HG02623 (cell line): ENCODE results near the gene REL.
"Not testable (repeated sequence)": the region's sequence is repeated elsewhere in the genome, so short reads cannot be mapped to it uniquely, and the experiment has no call there.

Source experiments
- ATAC-seq: cut with Tn5 transposase; IDR thresholded peaks from one replicate; pipeline ENCODE4 v1.9.1; 2021; ENCODE audit warnings: moderate library complexity; ENCODE audit not compliant: unreplicated experiment

Gene REL

DNA sequence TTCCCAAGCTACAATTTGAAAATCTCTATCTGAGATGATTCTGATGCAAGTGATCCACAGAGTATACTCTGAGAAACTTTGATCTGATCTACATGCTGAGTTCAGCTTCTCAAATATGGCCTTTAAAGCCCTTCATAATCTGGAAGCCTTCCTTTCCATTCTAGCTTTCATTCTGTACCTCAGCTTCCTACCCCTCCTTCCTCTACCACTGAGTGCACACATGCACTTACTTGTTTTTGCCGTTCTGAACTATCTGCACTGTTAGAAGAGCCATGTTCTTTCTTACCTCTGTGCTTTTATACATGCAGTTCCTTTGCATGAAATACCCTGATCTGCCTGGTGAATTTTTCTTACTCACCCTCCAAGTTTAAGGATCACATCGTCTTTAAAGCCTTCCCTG, 25.0 kb downstream of the REL start:
- no peak for ATAC-seq

GRCh38 chr2:60907329-60907728, 26.0 kb downstream of the REL start:
- no peak for ATAC-seq

DNA sequence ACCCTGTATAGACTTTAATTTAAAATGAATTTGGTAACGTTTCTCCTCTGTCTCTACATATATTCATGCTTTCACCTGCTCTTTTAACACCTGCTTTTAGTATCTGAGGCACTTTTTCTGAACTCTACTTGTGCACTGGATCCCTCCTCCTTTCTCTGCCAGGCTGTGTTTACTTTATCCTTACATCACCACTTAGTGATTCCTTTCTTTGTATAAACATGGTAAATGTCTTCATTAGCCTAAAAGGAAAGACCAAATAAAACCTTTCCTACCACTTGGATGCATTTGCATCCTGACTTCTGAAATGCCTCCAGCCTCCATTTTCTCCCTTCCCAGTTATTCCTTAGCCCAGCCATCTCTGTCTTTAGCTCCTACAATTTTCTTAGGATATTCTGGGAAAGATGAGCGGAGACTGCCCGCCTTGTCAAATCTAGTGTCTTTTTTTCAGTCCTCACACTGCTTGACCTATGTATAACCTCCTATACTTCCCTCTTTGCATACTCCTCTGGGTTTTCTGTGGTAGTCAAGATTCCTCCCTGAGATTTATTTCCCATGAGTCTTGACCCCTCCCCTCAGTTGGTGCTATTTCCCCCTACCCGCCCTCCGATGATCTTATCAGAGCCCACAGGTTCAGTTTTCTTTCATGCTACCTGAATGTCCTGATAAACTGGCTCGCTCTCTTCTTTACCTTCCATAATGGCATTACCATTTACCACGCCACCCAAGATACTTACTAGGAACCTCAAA, 44.8 kb downstream of the REL start:
- no peak for ATAC-seq

GRCh38 chr2:60926741-60927552, 45.6 kb downstream of the REL start:
- no peak for ATAC-seq

DNA sequence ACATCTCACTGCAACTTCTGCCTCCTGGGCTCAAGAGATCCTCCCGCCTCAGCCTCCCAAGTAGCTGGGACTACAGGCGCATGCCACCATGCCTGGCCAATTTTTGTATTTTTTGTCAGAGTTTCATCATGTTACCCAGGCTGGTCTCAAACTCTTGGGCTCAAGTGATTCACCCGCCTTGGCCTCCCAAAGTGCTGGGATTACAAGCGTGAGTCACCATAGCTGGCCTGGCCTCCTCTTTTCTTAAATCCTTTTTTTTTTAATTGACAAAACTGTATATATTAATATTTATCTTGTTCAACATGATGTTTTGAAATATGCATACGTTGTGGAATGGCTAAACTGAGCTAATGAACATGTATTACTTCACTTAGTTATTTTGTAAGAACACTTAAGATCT, 50.7 kb downstream of the REL start:
- ATAC-seq, result not testable (repeated sequence)

DNA sequence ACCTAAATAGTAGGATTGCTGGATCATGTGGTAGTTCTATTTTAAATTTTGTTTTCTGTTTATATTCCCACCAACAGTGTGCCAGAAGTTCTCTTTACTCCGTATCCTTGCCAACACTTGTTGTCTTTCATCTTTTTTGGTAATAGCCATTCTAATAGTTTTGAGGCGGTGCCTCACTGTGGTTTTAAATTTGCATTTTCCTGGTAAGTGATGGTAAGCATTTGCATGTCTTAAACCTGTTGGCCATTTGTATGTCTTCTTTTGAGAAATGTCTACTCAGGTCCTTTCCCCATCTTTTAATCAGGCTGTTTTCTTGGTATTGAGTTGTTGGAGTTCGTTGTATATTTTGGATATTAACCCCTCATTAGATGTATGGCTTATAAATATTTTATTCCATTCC, 51.6 kb downstream of the REL start:
- no peak for ATAC-seq

DNA sequence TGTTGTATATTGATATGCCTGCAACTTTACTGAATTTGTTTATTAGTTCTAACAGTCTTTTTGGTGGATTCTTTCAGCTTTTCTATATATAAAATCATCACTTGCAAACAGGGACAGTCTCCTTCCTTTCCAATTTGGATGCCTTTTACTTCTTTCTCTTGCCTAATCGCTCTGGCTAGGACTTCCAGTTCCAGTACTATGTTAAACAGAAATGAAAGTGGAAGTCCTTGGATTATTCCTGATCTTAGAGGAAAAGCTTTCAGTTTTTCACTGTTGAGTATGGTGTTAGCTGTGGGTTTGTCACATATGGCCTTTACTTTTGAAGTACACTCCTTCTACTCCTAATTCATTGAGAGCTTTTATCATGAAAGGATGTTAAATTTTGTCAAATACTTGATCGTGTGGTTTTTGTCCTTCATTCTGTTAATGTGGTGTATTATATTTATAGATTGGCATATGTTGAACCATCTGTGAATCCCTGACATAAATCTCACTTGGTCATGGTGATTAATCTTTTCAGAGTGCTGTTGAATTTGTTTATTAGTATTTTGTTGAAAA, 52.9 kb downstream of the REL start:
- no peak for ATAC-seq

DNA sequence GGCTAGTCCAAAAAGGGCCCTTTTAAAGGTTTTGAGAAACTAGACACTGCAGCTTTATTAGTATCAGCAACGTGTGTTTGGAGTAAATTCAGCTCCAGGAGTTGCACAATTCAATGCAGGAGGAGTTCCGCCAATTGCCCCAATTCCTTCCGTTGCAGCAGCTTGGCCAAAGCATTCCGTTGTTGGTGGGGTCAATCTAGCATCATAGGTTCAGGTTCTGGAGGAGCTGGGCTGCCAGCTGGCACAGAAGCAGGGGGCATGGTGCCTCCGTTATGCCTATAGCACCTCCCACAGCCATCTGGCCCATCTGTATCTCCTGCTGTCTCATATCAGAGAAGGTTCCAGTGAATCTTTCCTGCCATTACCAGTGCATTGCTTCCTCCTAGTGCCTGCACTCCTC, 55.4 kb downstream of the REL start:
- no peak for ATAC-seq

GRCh38 chr2:60938301-60938700, 56.9 kb downstream of the REL start:
- ATAC-seq, result no peak

DNA sequence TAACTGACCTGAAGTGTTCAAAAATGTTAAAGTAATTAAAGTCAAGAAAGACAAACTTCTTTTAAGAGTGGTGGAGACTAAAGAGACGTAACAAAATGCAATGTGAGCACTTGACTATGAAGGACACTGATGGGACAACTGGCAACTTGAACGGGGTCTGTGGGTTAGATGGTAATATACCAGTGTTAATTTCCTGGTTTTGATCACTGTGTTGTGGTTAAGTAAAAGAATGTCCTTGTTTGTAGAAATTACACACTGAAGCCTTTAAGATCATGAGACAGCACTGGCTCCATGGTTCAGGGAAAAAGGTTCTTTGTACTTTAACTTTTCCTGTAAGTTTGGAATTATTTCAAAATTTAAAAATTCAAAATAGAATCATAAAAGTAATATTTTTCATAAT, 58.2 kb downstream of the REL start:
- no peak for ATAC-seq

- ATAC-seq, result no peak
These were observed 64.0 kb downstream of the REL start for GRCh38 chr2:60945341-60945740.

- no peak for ATAC-seq
These were observed 65.7 kb downstream of the REL start for GRCh38 chr2:60947056-60947455.

DNA sequence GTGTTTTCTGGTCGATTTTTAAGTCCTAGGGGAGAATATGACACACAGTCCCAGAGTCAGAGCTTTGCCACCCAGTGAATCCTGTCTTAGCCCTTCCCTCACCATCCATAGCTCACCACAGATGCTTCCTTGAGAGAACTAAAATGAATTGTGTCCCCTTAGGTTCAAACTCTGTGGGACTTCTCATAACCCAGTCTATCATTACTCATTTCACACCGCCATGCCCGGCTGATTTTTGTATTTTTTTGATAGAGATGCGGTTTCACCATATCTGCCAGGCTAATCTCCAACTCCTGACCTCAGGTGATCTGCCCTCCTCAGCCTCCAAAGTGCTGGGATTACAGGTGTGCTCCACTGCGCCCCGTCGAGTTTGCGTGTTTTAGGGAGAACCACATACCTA, 66.8 kb downstream of the REL start:
- ATAC-seq, result no peak

DNA sequence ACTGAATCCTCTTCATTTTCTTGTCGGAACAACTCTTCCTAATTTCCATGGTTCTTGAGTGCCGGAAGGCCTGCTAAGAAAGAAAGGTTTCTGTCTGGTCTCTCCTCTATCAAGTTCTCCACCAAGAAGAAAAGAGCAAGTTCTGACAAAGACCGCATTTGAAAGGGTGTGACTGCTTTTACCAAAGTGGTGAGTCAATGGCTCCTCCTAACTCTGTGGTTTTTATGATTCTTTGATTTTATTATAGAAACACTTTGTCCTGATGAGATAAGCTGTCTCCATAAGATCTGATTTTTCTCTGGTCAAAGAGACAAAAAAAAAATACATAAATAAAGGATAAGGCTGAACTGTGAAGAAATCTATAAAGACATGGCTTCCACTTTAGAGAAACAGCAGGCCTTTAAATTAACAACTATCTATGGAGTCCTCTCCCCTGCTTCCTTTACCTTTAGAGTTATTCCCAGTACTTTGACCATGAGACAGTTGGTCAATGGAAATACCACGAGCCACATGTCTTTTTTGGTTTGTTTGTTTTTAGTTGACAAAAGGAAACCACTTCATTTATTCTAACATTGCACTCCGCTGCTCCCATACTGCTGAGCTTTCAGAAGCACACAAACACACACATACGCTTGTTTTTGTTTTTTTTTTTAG, 67.7 kb downstream of the REL start:
- no peak for ATAC-seq

GRCh38 chr2:60954139-60954538, 72.8 kb downstream of the REL start:
- no peak for ATAC-seq

- no peak for ATAC-seq
These were observed 75.8 kb downstream of the REL start for GRCh38 chr2:60957224-60957623.

GRCh38 chr2:60957643-60958042, 76.3 kb downstream of the REL start:
- no peak for ATAC-seq

- ATAC-seq, result no peak
These were observed 77.0 kb downstream of the REL start for GRCh38 chr2:60958361-60958760.

DNA sequence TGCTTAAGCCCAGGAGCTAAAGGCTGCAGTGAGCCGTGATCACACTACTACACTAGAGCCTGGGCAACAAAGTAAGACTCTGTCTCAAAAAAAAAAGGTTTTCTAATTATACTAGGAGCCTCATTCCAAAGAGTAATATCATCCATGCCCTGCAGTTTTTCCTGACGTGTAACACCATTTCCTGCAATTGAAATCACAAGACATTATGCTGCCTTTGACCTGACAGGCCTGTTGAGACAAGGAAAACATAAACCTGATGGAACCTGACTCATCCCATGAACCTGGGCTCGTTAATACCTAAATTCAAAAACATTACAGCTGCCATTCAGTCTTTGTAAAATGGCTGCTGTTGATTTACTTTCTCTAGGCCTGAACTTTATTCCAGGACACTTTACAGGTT, 77.4 kb downstream of the REL start:
- no peak for ATAC-seq

- no peak for ATAC-seq
These were observed 78.1 kb downstream of the REL start for GRCh38 chr2:60959501-60959900.

DNA sequence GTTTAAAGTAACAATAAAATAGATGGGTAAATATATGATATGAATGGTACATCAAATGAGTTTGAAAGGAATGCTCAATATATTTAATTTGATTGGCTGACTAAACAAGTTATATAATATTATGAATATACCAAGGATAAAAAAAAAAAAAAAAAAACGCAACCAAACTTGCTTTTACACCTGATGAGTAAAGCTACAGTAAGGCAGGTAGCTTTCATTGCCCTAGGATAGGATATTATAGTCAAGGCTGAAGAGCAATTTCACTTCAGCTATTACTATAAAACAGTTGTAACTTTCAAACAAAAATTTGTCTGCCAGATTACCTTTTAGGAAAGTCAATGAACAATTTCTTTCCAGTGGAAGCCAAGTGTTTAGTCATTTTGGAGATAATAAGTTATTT, 79.3 kb downstream of the REL start:
- ATAC-seq, result no peak

- ATAC-seq, result no peak
These were observed 80.1 kb downstream of the REL start for GRCh38 chr2:60961457-60961856.
